ENCODE data around the gene CCSER2.
A peak's percentile ranks its signal among the peaks of the same experiment; 100 is the strongest.
"Not testable (repeated sequence)": the region's sequence is repeated elsewhere in the genome, so short reads cannot be mapped to it uniquely, and the experiment has no call there.

CCSER2 gene

GRCh38 chr10:84328418-84329195 is at the start of gene CCSER2:
TSS of gene CCSER2 (plus strand) at chr10:84328589. CDS start at chr10:84371053, 42,464 bp downstream.
- DNase-seq (ENCODE audit: low read depth, low spot score): no peak

- not testable (repeated sequence) for DNase-seq (ENCODE audit: low read depth, low spot score)
Measured at GRCh38 chr10:84279876-84280475, 48.4 kb upstream of the CCSER2 start.

- no peak for DNase-seq (ENCODE audit: low read depth, low spot score)
Measured at GRCh38 chr10:84286695-84287094, 41.7 kb upstream of the CCSER2 start.

GRCh38 chr10:84288151-84288550 is 40.2 kb upstream of the CCSER2 start:
- DNase-seq (ENCODE audit: low read depth, low spot score): no peak

GRCh38 chr10:84289521-84290200 is 38.7 kb upstream of the CCSER2 start:
- no peak for DNase-seq (ENCODE audit: low read depth, low spot score)

GRCh38 chr10:84290235-84290634 is 38.2 kb upstream of the CCSER2 start:
- DNase-seq (ENCODE audit: low read depth, low spot score): no peak

GRCh38 chr10:84291384-84291783 is 37.0 kb upstream of the CCSER2 start:
- no peak for DNase-seq (ENCODE audit: low read depth, low spot score)

GRCh38 chr10:84292502-84292901 is 35.9 kb upstream of the CCSER2 start:
- no peak for DNase-seq (ENCODE audit: low read depth, low spot score)

- DNase-seq (ENCODE audit: low read depth, low spot score): no peak
Measured at GRCh38 chr10:84293171-84293570, 35.2 kb upstream of the CCSER2 start.

GRCh38 chr10:84293574-84294016 is 34.8 kb upstream of the CCSER2 start:
- DNase-seq (ENCODE audit: low read depth, low spot score): no peak

- DNase-seq (ENCODE audit: low read depth, low spot score): no peak
Measured at GRCh38 chr10:84294766-84295447, 33.5 kb upstream of the CCSER2 start.

- DNase-seq (ENCODE audit: low read depth, low spot score): no peak
Measured at GRCh38 chr10:84296091-84296981, 32.1 kb upstream of the CCSER2 start.

GRCh38 chr10:84298057-84298456 is 30.3 kb upstream of the CCSER2 start:
- no peak for DNase-seq (ENCODE audit: low read depth, low spot score)

GRCh38 chr10:84302223-84302622 is 26.2 kb upstream of the CCSER2 start:
- no peak for DNase-seq (ENCODE audit: low read depth, low spot score)

- no peak for DNase-seq (ENCODE audit: low read depth, low spot score)
Measured at GRCh38 chr10:84306751-84307384, 21.5 kb upstream of the CCSER2 start.

GRCh38 chr10:84308021-84308420 is 20.4 kb upstream of the CCSER2 start:
- DNase-seq (ENCODE audit: low read depth, low spot score): no peak

GRCh38 chr10:84308481-84309304 is 19.7 kb upstream of the CCSER2 start:
- peak; percentile 34 for DNase-seq (ENCODE audit: low read depth, low spot score)

- DNase-seq (ENCODE audit: low read depth, low spot score): peak; percentile 12
Measured at GRCh38 chr10:84310470-84310869, 17.9 kb upstream of the CCSER2 start.

GRCh38 chr10:84311576-84311975 is 16.8 kb upstream of the CCSER2 start:
- DNase-seq (ENCODE audit: low read depth, low spot score): no peak

GRCh38 chr10:84312816-84313215 is 15.6 kb upstream of the CCSER2 start:
- no peak for DNase-seq (ENCODE audit: low read depth, low spot score)
